NCI-H1436 (cell line): ENCODE data around the gene PHF20.
A peak's percentile ranks its signal among the peaks of the same experiment; 100 is the strongest.
"Not testable (repeated sequence)": the region's sequence is repeated elsewhere in the genome, so short reads cannot be mapped to it uniquely, and the experiment has no call there.

Experiments used
- DNase-seq: peaks from one replicate; lab custom pipeline; 2025; lab: John Stamatoyannopoulos, UW

Gene PHF20

DNA sequence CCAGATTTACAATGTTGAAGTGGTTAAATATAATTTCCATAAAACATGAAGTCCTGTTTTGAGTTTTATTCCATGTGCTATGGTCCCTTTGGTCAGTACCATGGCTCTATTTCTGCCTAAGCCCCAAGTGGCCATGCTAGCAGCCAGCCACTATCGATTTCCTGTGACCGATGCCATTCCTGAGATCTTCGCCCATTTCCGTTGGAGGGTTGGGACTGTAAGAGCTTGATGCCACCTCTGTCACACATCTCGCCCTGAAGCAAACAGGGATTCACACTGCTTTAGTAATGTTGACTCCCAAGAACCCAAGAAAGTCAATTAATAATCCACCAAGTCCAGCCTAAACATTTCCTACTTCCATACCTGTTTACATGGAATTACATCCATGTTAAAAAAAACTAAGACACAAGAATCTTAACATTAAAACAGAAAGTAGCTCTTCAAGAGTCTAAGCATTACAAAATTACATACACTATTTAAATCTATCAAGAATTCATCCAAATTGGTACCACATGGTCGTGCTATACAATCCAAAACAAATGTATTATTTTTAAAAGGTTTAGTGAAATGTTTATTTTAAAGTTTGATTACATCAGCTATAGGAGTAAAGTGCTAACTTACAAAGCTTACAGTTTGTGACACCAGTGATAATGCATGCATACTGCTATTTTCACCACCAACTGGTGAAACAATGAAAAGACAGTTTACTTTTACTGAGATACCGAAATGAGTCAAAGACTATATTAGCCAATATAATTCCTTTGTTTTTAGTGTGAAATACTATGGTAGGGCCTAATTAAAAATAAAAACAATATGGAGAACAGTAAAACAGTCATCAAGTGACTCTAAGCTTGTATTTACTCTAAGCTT lies 32.3 kb upstream of the PHF20 start:
- DNase-seq = no peak

DNA sequence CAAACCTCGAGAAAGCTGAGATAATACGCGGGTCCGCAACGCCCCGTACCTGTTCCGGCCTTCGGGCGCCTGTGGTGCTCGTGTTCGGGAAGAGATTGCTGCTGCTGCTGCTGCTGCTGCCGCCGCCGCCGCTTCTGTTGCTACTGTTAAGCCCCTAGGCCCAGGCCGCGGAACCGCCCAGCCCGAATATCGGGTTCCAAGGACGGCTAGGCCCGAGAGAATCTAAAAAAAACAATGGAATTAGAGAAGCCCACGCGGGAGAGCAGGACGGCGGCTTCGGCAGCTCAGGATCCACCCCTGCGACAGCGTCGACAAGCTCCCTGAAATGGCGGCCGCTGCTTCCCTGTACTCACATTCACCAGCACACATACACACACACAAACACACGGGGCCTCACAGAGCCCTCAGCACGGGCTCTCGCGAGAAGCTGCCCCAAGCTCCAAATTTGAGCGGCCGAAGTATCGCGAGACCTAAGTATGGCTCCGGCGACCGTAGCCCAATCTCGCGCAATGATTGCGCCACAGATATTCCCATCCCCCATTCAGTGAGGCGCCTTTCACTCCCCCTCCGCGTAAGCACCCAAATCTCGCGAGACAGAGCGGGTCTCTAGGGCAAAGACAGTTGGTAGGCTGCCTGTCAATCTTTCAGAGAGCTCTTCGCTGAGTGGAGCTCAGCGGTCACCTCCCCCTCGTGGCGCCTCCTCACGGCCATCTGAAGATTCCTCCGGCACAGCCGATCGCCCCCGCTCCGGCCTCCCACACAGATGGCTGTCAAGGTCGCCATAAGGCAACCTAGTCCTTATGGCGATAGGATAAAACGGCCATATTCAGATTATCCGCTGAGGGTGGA lies 29.7 kb upstream of the PHF20 start, which contains the start of gene RBM39:
Gene RBM39 (minus strand): TSS at position 369 of the 849 bp plus-strand sequence. CDS start 1,386 bp downstream, outside the sequence.
- peak; percentile 100 for DNase-seq

DNA sequence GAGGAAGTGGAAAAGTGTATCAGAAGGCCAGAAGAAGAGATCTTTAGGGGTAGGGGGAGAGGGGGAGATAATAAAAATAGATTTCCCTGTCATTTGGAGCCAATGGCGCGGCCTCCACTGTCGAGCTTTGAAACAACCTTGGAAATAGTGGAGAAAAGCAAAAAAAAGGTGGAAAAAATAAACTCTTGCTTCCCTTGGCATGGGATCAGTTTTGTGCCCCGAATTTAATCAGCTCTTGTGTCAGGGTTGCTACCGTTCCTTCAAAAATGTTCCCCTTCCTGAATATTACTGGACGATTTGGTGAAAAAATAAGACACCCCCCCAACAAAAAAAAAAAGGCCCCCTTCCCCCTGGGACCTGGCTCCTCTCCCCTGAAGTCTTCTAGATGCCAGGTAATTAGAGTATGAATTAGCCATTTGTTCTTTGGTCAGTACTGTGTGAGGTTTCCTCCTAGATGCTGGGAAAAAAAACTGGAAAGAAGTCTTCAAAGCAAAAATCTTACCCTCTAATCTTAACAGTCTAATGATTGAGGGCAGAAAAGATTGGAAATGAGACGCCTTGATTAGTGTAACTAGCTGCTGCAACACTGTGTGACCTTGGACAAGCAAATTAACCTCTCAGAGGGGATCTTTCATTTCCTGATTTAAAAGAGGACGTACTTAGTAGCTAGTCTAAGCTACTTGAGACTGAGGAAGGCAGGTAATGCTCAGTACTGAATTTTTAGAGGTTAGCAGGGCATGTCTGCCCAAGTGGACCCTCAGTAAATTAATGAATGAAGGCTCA lies 28.9 kb upstream of the PHF20 start:
- DNase-seq = peak; percentile 21

DNA sequence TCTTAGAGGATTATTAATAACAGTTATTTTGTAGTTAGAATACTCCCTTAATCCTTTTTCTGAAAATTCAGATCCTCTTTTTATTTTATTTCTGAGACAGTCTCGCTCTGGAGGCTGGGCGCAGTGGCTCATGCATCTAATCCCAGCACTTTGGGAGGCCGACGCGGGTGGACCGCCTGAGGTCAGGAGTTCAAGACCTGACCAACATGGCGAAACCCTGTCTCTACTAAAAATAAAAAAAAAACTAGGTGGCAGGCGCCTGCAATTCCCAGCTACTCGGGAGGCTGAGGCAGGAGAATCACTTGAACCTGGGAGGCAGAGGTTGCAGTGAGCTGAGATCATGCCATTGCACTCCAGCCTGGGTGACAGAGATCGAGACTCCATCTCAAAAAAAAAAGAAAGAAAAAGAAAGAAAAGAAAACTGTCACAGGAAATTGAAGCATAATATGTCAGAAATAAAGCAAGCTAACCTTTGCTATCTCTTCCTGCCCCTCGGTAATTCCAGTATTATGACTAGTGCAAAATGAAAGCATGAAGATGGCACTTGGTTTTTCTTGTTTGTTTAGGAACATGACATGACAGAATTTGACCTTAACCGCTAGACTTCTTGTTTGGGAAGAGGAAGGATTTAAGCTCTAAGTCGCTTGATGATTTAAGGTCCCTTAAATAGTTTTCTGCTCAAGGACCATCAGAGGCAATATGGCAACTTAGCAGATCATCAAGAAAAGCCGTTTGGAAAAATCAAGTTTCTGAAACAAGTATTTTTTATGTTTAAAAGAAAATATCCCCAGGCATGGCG lies 27.9 kb upstream of the PHF20 start:
- DNase-seq = no peak

- not testable (repeated sequence) for DNase-seq
Measured at GRCh38 chr20:35744492-35744841, 27.3 kb upstream of the PHF20 start.

DNA sequence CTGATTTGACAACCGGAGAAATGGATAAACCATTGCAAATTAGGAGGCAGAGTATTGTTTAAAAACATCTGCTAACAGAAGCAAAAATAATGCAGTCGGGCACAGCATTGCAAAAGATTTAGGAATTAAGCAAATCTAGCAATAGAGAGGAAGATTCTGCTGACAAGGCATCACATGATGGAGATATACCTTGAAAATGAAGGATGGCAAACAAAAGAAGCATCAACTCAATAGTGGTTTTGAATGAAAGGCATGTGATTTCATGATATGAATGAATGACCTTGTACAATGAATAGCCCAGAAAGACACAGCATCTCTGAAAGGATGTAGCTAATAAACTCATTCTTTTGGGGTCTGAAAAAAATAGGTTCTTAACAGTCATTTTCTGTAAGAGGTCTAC lies 21.2 kb upstream of the PHF20 start:
- DNase-seq = no peak

- no peak for DNase-seq
Measured at GRCh38 chr20:35756404-35756803, 15.4 kb upstream of the PHF20 start.

DNA sequence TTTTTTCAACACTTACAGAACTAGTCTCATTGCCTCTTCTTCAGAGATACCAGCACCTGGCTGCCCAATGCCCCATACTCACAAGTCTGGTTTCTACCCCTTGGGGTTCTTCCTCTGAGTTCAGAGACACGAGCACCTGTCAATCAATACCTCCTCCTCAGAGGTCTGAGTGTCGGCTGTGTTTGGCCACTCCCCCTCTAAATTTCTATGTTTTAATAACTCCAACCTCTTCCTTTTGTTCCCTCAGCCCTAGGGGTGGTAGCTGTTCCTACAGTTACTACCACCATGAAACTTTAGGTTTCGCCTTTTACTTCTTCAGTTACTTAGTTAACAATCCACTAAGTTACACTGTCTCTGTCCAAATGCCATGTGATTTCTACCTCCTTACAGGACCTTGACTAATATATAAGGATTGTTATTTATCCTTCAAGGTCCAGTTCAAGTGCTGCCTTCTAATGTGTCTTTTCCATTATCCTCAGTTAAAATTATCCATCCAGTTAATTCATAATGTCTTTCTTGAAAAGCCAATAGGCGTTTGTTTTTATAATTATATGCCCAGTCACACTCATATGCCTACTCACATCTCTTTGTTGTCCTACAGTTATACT lies 14.6 kb upstream of the PHF20 start:
- no peak for DNase-seq

DNA sequence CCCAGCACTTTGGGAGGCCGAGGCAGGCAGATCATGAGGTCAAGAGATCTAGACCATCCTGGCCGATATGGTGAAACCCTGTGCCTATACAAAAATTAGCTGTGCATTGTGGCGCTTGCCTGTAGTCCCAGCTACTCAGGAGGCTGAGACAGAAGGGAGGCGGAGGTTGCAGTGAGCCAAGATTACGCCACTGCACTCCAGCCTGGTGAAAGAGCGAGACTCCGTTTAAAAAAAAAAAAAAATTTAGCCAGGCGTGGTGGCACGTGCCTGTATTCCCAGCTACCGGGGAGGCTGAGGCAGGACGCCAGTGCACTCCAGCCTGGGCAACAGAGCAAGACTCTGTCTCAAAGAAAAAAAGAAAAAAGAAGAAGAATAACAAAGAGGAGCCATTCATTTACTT lies 10.3 kb upstream of the PHF20 start:
- not testable (repeated sequence) for DNase-seq

DNA sequence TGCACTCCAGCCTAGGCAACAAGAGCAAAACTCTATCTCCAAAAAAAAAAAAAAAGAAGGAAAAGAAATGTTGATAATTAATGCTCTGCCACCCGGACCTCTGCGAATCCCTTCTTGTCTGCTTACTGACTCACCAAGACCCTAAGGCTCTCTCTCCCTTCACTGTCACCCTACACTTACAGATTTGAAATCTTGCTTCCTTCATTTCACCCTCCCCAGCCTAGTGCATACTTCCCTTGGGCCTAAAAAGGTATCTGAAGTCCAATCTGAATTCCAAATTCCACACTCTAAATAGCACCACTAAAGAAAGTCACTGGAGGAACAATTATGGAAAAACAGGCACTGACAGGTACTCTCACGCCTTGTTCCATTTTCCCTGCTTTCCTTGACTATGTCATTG lies 9.4 kb upstream of the PHF20 start:
- DNase-seq = no peak

DNA sequence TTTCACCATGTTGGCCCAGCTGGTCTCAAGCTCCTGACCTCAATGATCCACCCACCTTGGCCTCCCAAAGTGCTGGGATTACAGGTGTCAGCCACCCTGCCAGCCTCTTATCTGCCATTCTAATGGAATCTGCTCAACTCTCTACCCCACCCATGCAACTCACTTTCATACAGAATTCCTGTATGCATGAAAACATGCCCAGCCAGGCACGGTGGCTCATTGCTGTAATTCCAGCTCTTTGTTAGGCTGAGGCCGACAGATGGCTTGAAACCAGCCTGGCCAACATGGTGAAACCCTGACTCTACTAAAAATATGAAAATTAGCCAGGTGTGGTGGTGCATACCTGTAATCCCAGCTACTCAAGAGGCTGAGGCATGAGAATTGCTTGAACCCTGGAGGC lies 6.9 kb upstream of the PHF20 start:
- DNase-seq = not testable (repeated sequence)

DNA sequence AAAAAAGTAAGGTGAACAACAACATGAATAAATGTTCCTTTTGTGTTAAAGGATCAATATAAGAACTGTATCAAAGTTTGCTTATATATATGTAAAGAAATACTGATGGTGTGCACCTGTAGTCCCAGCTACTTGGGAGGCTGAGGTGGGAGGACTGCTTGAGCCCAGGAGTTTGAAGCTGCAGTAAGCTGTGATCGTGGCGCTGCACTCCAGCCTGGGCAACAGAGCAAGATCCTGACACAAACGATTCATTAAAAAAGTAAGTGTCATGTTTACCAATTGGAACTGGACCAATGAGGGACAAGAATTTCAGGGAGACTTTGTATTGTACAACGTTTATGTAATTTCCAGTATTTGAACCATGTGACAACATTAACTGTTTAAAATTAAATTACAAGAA lies 5.0 kb upstream of the PHF20 start:
- DNase-seq = no peak

- DNase-seq = no peak
Measured at GRCh38 chr20:35767683-35768481, 3.9 kb upstream of the PHF20 start.

DNA sequence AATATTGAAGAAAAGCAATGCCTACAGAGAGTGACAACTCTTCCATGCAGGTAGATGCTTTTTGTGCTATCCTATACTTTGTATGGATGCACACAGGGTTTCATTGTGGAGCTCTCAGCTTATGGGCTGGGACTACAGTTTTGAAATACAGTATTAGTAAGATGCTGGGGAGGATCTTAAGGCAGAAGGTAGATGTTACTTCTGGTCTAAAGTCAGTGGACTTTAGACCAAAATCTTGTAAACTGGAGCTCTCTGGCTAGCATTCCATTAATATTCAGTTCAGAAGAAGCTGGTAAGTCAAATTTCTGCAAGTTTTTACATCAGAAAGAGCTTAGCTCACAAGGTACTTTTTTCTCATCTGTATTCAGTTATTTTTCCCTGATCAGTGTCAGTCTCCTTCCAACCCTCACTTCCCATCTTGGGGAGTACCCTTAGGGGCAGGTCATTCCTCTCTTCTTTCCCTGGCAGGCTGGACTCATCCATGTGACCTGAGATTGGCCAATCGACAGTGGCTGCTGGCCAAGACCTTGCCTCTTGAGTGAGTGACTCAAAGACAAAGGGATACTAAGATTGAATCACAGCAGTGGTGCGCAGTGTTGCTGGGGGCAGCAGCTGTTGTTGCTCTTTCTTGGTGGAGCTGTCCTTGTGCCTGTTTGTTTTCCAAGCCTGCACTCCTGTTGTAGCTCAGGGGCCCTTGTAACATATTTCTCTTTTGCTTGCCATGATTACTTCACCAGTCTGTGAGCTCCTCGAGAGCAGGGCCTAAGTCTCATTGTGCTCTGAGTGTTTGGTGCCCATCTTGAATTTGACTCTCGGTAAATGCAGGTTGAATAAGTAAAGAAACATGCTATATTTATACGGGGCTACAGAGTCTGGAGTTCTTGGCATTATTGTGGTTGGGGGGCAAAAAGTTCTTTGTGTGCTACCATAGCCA lies 2.8 kb upstream of the PHF20 start:
- peak; percentile 44 for DNase-seq

GRCh38 chr20:35771367-35771688 lies 487 bp upstream of the PHF20 start:
- DNase-seq = no peak

GRCh38 chr20:35772563-35773058 lies 796 bp downstream of the PHF20 start:
- no peak for DNase-seq

- DNase-seq = no peak
Measured at GRCh38 chr20:35773154-35773751, 1.4 kb downstream of the PHF20 start.

DNA sequence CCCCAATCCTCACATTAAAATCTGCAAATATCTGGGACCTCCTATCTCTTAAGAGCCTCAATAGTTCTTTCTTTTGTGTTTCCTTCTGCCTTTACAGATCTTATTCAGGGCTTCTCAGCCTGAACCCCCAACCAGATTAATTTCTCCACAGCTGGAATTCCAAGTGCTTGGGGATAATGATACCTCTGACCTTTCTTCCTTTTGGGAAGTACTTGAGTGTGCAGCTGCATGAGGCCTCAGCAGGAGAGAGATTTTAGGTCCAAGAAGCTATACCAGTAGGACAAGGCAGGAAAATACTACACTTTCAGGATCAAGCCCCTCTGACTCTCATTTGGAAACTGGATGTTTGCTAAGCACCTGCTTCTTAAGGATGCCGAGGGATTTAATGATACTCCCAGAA lies 2.6 kb downstream of the PHF20 start:
- DNase-seq = no peak
